Right ventricle myocardium superior (tissue), 1 donor: ENCODE measurements around the gene FGF13. TPM values are rescaled to one million over a fixed set of nuclear protein-coding genes. Genes with fewer than 3 reads are reported as not detected.

Experiments used
- ATAC-seq: fragments of 200-7000 bp; cut with Tn5 transposase; one replicate; pipeline ENCODE4 v1.9.1; 2020; ENCODE audit warnings: mild to moderate bottlenecking; ENCODE audit not compliant: poor library complexity
- DNase-seq: peaks from one replicate; pipeline ENCODE4 v3.0.0-alpha.2; 2020
- intact Hi-C: fragments of 100-400 bp; cut with DNase I; formaldehyde crosslinking; loops from one replicate; pipeline ENCODE4 v1.11.2; 2022
- microRNA-seq: library from miRNA; unstranded; fragments of <30 nt; microRNA quantifications from one replicate; pipeline ENCODE4 v1.2.0, GENCODE V29; 2020
- total RNA-seq: library from RNA; stranded (reverse); fragmentation: NEBNext Ultra II Directional; extraction: Animal tissue kit (Norgen Biotek cat#: 25700); gene quantifications from one replicate; pipeline ENCODE4 v1.2.1, GENCODE V29; 2021
- donor health status: DM: no; HTN: yes; CAD: no; lungs with severe emphysema.

The FGF13 gene
- total RNA-seq, 1 donor from 2014 or later, result 0.43 TPM

GRCh38 chrX:138690591-138690990 is 20.9 kb downstream of the FGF13 start:
- DNase-seq (no peak), ATAC-seq (no peak)
- intact Hi-C loops, result no loop called here

GRCh38 chrX:138683600-138683999 is 27.9 kb downstream of the FGF13 start:
- intact Hi-C loops, result no loop called here
- ATAC-seq (no peak), DNase-seq (no peak)

GRCh38 chrX:138669693-138670092 is 41.8 kb downstream of the FGF13 start:
- intact Hi-C loops, result no loop called here
- DNase-seq (no peak), ATAC-seq (no peak)

GRCh38 chrX:138664466-138664865 is 47.1 kb downstream of the FGF13 start:
- no peak for DNase-seq
- no peak for ATAC-seq
- intact Hi-C loops, result no loop called here

- intact Hi-C loops, result no loop called here
These were observed 47.5 kb downstream of the FGF13 start for GRCh38 chrX:138664016-138664415.

GRCh38 chrX:138651494-138651893 is 60.0 kb downstream of the FGF13 start:
- DNase-seq, result no peak
- ATAC-seq, result no peak
- intact Hi-C loops, result no loop called here

More at GRCh38 chrX:138664016-138664415, 47.5 kb downstream of the FGF13 start:
- ATAC-seq (no peak), DNase-seq (no peak)

- no peak for DNase-seq
- intact Hi-C loops, result no loop called here
- ATAC-seq, result no peak
These were observed 62.9 kb downstream of the FGF13 start for GRCh38 chrX:138648568-138648967.

- intact Hi-C loops, result no loop called here
- DNase-seq, result no peak
These were observed 72.5 kb downstream of the FGF13 start for GRCh38 chrX:138638996-138639395.

More at GRCh38 chrX:138638996-138639395, 72.5 kb downstream of the FGF13 start:
- no peak for ATAC-seq

Small RNA genes within 50 kb of the gene (microRNA-seq; reads per million reads assigned to microRNA genes)
- not detected for gene MIR504
